Measurements from ENCODE around the gene RALA.

The RALA gene

DNA sequence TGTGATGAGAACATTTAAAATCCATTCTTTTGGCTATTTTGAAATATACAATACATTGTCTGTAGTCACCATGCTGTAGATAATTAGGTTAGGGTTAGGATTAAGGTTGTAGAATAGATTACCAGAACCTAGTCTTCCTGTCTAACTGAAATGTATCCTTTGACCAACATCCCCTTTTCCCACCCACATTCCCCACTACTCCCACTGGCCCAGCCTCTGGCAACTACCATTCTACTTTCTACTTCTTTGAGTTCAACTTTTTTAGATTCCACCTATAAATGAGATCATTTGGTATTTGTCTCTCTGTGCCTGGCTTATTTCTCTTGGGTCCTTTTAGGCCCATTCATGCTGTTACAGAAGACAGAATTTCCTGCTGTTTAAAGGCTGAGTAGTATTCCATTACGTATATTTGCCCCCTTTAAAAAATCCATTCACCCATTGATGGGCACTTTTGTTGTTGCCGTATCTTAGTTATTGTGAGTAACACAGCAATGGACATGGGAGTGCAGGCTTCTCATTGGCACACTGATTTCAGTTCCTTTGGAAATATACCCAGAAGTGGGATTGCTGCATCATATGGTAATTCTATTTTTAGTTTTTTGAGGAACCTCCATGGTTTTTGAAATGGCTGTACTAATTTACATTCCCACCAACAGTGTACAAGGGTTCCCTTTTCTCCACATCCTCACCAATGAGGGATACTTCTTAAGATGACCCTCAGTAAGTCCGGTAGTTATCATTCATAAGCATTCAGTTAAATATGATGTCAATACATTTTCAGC, 104.0 kb downstream of the RALA start:
- Histone ChIP-seq H2AK5ac (ENCODE audit: low read length, severe bottlenecking) (no peak overlapping the region), H3K23ac (ENCODE audit: low read length in 2 of 2) (no peak overlapping the region), H3K4me2 (ENCODE audit: low read length, poor library complexity, severe bottlenecking) (no peak overlapping the region), H3K14ac (ENCODE audit: low read length in 2 of 2) (no peak overlapping the region), H3K27me3 (ENCODE audit: control insufficient read depth in 1 of 2, insufficient read depth in 1 of 2, low read length in 2 of 2) (no peaks in the 10 kb centered on the region), H4K91ac (ENCODE audit: low read length) (no peak overlapping the region), H3K4me1 (ENCODE audit: control insufficient read depth, insufficient read depth, low read depth, low read length) (no peaks in the 10 kb centered on the region), H3K18ac (ENCODE audit: low read depth in 1 of 2, low read length in 2 of 2) (no peak overlapping the region), H3K4ac (ENCODE audit: low read depth in 1 of 2, low read length in 2 of 2) (no peak overlapping the region), H3K9me3 (ENCODE audit: control insufficient read depth, low read length) (no peaks in the 10 kb centered on the region), H3K9ac (ENCODE audit: low read length) (no peak overlapping the region), H2BK5ac (ENCODE audit: low read depth, low read length, poor library complexity, severe bottlenecking) (no peak overlapping the region), H2BK15ac (ENCODE audit: low read depth, poor library complexity, severe bottlenecking) (no peak overlapping the region), H2BK120ac (ENCODE audit: low read depth, low read length) (no peak overlapping the region), H4K8ac (ENCODE audit: low read length) (no peak overlapping the region), H2BK12ac (ENCODE audit: low read length in 2 of 2) (no peak overlapping the region), H3K4me3 (ENCODE audit: insufficient read depth in 1 of 2, low read depth in 1 of 2, low read length in 2 of 2) (no peak overlapping the region), H2AFZ (ENCODE audit: low read depth, low read length) (no peak overlapping the region), H3K36me3 (ENCODE audit: control insufficient read depth in 1 of 2, insufficient read depth in 2 of 2, low read depth in 1 of 2, low read length in 2 of 2) (no peaks in the 10 kb centered on the region), H3K79me1 (replicated peaks; ENCODE audit: low read length, poor library complexity, severe bottlenecking) (no peaks in the 10 kb centered on the region), H3K27ac (ENCODE audit: low read length, poor library complexity, severe bottlenecking) (no peak overlapping the region)
- 92% methylated on average over 3 of the region's 3 CpGs for WGBS
- DNase-seq: no peak

DNA sequence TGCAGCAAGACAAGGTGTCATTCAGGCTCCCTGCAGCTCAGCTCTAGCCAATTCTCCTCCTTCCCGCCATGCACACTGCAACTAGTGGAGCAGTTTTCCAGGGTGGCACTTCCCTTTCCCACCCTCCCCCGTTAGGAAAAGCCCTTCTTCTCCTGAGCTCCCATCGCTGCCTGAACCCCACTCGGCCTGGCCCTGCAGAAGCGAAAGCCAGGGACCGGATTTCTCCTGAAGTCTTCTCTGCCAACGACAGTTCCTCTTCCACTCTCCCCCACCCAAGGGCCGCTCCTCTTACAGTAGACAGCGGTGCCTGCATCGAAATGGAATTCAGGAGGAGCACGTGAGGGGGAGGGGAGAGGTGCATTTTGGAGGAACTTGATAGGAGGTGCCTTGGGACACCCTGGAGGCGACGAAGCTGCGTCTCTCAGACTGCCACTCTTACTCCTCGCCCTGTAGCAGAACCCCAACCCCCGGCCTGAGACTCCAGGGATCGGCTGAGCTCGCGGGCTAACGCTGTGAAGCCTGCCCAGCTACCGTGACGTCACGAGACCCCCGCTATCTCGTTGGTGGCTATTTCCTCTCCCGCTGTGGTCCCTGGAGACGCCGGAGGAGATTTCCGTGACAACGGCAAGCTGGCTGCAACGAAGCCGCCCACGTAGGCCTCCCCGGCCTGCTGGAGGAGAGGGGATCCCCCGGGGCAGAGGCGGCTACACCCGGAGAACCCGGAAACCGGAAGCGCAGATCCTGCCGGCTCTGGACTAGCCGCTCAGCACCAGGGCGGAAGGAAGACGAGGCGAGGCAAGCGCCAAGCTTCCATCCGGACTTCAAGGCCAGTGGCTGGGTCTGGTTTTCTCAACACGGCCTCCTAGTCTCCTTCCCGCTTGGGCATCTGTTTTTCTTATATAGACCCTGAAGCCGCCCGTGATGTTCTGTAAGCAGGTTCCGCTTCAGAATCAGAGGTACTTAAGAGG, 109.7 kb downstream of the RALA start:
- Histone ChIP-seq H2BK5ac (ENCODE audit: low read depth, low read length, poor library complexity, severe bottlenecking) (peak overlapping the region; percentile 83), H3K36me3 (ENCODE audit: control insufficient read depth in 1 of 2, insufficient read depth in 2 of 2, low read depth in 1 of 2, low read length in 2 of 2) (peaks cover 0 to 8% of the 10 kb centered on the region in 2 experiments), H2BK15ac (ENCODE audit: low read depth, poor library complexity, severe bottlenecking) (no peak overlapping the region), H4K91ac (ENCODE audit: low read length) (peak overlapping the region; percentile 30), H3K14ac (ENCODE audit: low read length in 2 of 2) (peak overlapping the region in 1 of 2 experiments; percentile 53), H3K9ac (ENCODE audit: low read length) (peak overlapping the region; percentile 97), H2AFZ (ENCODE audit: low read depth, low read length) (peak overlapping the region; percentile 7), H4K8ac (ENCODE audit: low read length) (peak overlapping the region; percentile 86), H3K9me3 (ENCODE audit: control insufficient read depth, low read length) (no peaks in the 10 kb centered on the region), H3K4ac (ENCODE audit: low read depth in 1 of 2, low read length in 2 of 2) (peak overlapping the region in 1 of 2 experiments; percentile 57), H2AK5ac (ENCODE audit: low read length, severe bottlenecking) (no peak overlapping the region), H2BK120ac (ENCODE audit: low read depth, low read length) (peak overlapping the region; percentile 50), H3K79me1 (replicated peaks; ENCODE audit: low read length, poor library complexity, severe bottlenecking) (peaks cover 12% of the 10 kb centered on the region), H3K4me2 (ENCODE audit: low read length, poor library complexity, severe bottlenecking) (peak overlapping the region; percentile 87), H2BK12ac (ENCODE audit: low read length in 2 of 2) (peak overlapping the region in 1 of 2 experiments; percentile 11), H3K23ac (ENCODE audit: low read length in 2 of 2) (peak overlapping the region in 1 of 2 experiments; percentile 15), H3K4me1 (ENCODE audit: control insufficient read depth, insufficient read depth, low read depth, low read length) (peaks cover 11% of the 10 kb centered on the region), H3K18ac (ENCODE audit: low read depth in 1 of 2, low read length in 2 of 2) (peak overlapping the region; percentile 84), H3K27me3 (ENCODE audit: control insufficient read depth in 1 of 2, insufficient read depth in 1 of 2, low read length in 2 of 2) (no peaks in the 10 kb centered on the region), H3K27ac (ENCODE audit: low read length, poor library complexity, severe bottlenecking) (peak overlapping the region; percentile 98), H3K4me3 (ENCODE audit: insufficient read depth in 1 of 2, low read depth in 1 of 2, low read length in 2 of 2) (peak overlapping the region; percentile 42 to 83)
- 4% methylated on average over 43 of the region's 52 CpGs for WGBS
- DNase-seq: peak; percentile 98

DNA sequence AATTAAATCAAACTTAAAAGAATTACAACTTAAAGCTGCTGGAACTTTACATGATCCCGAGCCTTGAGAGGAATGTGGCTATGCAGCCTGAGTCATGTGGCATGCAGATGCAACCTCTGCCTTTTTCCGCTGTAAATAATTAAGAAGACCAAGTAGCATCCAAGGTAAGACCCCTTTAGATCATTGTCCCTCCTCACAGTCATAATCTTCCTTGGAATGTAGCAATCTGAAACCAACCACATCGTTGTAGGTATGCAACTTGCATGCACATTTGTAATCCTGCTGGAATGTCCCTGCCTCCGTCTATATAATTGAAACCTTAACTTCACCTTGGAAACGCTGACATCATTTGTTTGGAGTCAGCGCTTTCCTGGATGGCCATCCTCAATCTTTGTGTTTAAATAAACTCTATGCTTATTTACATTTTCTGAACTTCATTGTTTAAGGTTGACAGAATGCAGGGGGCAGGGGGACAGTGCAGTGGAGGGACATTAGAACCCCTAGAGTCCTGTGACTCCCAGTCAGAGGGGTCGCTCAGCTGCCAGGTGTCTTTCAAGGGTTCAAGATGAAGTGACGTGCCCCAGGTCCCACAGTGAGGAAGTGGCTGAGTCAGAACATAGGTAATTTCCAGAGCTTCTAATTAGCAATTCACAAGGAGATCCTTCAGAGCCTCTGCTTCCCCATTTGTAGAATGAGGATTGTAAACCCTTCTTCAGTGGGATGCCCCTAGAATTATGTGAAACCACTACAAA, 110.7 kb downstream of the RALA start:
- Histone ChIP-seq H2AFZ (ENCODE audit: low read depth, low read length) (peak overlapping the region; percentile 16), H3K4me3 (ENCODE audit: insufficient read depth in 1 of 2, low read depth in 1 of 2, low read length in 2 of 2) (peak overlapping the region in 1 of 2 experiments; percentile 83), H3K4me1 (ENCODE audit: control insufficient read depth, insufficient read depth, low read depth, low read length) (peaks cover 11% of the 10 kb centered on the region), H3K14ac (ENCODE audit: low read length in 2 of 2) (no peak overlapping the region), H3K9me3 (ENCODE audit: control insufficient read depth, low read length) (no peaks in the 10 kb centered on the region), H2BK15ac (ENCODE audit: low read depth, poor library complexity, severe bottlenecking) (no peak overlapping the region), H3K27me3 (ENCODE audit: control insufficient read depth in 1 of 2, insufficient read depth in 1 of 2, low read length in 2 of 2) (no peaks in the 10 kb centered on the region), H3K9ac (ENCODE audit: low read length) (peak overlapping the region; percentile 97), H3K27ac (ENCODE audit: low read length, poor library complexity, severe bottlenecking) (peak overlapping the region; percentile 98), H3K4me2 (ENCODE audit: low read length, poor library complexity, severe bottlenecking) (peak overlapping the region; percentile 87), H3K79me1 (replicated peaks; ENCODE audit: low read length, poor library complexity, severe bottlenecking) (peaks cover 12% of the 10 kb centered on the region), H2AK5ac (ENCODE audit: low read length, severe bottlenecking) (peak overlapping the region; percentile 83), H2BK5ac (ENCODE audit: low read depth, low read length, poor library complexity, severe bottlenecking) (peak overlapping the region; percentile 83), H3K4ac (ENCODE audit: low read depth in 1 of 2, low read length in 2 of 2) (peak overlapping the region in 1 of 2 experiments; percentile 65), H3K23ac (ENCODE audit: low read length in 2 of 2) (no peak overlapping the region), H4K8ac (ENCODE audit: low read length) (no peak overlapping the region), H3K36me3 (ENCODE audit: control insufficient read depth in 1 of 2, insufficient read depth in 2 of 2, low read depth in 1 of 2, low read length in 2 of 2) (peaks cover 0 to 8% of the 10 kb centered on the region in 2 experiments), H2BK120ac (ENCODE audit: low read depth, low read length) (no peak overlapping the region), H2BK12ac (ENCODE audit: low read length in 2 of 2) (peak overlapping the region in 1 of 2 experiments; percentile 50), H4K91ac (ENCODE audit: low read length) (no peak overlapping the region), H3K18ac (ENCODE audit: low read depth in 1 of 2, low read length in 2 of 2) (peak overlapping the region in 1 of 2 experiments; percentile 84)
- WGBS: 5% methylated on average over 6 of the region's 8 CpGs
- DNase-seq: peak; percentile 93
